Measurements from ENCODE around the gene IRF5.
"Not testable (repeated sequence)": the region's sequence is repeated elsewhere in the genome, so short reads cannot be mapped to it uniquely, and the experiment has no call there.

The IRF5 gene

GRCh38 chr7:128968624-128969023 lies 30.9 kb downstream of the IRF5 start:
- DNase-seq (ENCODE audit: low read depth) = no peak

- DNase-seq (ENCODE audit: low read depth) = no peak
Measured at GRCh38 chr7:128974241-128974934, 36.7 kb downstream of the IRF5 start.

- DNase-seq (ENCODE audit: low read depth) = no peak
Measured at GRCh38 chr7:128982105-128982504, 44.4 kb downstream of the IRF5 start.

GRCh38 chr7:128985660-128986059 lies 47.9 kb downstream of the IRF5 start:
- DNase-seq (ENCODE audit: low read depth) = no peak

- no peak for DNase-seq (ENCODE audit: low read depth)
Measured at GRCh38 chr7:128986609-128987008, 48.9 kb downstream of the IRF5 start.

- DNase-seq (ENCODE audit: low read depth) = no peak
Measured at GRCh38 chr7:128988372-128988771, 50.6 kb downstream of the IRF5 start.

- DNase-seq (ENCODE audit: low read depth) = no peak
Measured at GRCh38 chr7:128989961-128990360, 52.2 kb downstream of the IRF5 start.

GRCh38 chr7:128993419-128993818 lies 55.7 kb downstream of the IRF5 start:
- DNase-seq (ENCODE audit: low read depth) = no peak

GRCh38 chr7:128994560-128994959 lies 56.8 kb downstream of the IRF5 start:
- not testable (repeated sequence) for DNase-seq (ENCODE audit: low read depth)

- DNase-seq (ENCODE audit: low read depth) = no peak
Measured at GRCh38 chr7:128997181-128997580, 59.5 kb downstream of the IRF5 start.

Measured in GM04503 (cell line).